Fibroblast of peridontal ligament (primary cell): ENCODE measurements around the gene CREB3L2.
"Not testable (repeated sequence)": the region's sequence is repeated elsewhere in the genome, so short reads cannot be mapped to it uniquely, and the experiment has no call there.

Source experiments
- DNase-seq: peaks from one replicate; pipeline ENCODE4 v3.0.0-alpha.2; 2010; ENCODE audit errors: extremely low read depth

Gene CREB3L2

DNA sequence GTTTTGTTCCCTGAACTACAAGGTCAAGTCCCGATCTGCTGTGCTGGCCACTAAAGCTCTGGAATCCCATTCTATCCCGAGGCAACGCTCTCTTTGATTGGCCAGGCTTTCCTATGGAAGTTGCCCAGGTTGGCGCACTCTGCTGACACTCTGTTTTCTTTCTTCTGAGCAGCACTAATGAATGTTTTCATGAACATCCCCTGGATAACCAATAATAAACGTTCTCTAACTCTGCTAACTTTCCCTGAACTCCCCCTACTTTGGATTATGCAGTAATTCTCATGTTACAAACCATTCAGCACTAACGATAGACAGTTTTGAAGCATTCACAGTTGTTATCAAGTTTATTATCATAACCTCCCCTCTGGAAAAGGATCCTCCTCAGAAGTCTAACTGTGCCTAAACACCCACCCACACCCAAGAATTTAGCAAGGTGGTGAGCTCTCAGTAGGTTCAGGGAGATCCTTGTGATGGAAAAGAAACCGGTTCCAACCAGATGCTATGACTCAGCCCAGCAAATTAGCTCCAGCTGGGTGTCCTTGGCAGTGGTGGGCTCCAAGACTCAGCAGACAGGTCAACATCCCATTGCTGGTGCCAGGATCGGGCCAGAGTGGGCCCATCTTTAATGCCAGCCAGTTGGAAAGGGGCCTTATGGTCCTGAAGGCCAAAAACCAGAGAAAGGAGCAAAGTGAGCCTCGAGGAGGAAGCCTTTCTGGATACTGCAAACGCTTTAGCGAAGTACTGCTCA, 68.4 kb downstream of the CREB3L2 start:
- peak; percentile 85 for DNase-seq

DNA sequence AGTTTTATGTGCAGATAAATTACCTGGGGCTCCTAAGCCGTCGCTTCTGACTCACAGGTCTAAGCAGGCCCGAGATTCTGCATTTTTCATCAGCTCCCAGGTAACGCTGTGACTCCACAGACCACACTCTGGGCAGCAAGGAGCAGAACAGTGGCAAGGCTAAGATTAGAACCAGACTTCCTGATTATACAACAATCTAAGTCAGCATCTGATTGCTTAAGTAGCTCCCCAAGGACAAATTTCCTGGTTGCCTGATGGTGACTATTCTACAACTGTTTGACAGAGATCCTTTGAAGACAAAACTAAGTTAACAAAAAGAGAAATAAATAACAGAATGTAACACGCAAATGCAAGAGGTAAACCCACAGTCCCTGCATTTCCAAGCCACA, 69.0 kb downstream of the CREB3L2 start:
- peak; percentile 93 for DNase-seq

DNA sequence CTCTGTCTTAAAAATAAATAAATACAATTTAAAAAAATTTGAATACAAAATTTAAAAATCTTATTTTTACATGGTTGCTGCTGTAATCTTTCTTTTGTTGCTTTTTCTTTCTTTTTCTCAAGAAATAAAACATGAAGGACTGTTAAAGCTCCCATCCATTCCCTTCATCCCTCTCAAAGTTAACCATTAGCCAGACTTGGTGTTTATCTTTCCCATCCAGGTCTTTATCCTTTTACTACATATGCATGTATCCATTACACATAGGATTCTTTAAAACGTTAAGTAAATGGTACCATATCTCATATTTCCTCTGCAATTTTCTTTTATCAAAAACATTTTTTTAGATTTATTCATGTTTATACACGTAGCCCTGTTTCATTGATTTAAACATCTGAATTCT, 70.1 kb downstream of the CREB3L2 start:
- no peak for DNase-seq

DNA sequence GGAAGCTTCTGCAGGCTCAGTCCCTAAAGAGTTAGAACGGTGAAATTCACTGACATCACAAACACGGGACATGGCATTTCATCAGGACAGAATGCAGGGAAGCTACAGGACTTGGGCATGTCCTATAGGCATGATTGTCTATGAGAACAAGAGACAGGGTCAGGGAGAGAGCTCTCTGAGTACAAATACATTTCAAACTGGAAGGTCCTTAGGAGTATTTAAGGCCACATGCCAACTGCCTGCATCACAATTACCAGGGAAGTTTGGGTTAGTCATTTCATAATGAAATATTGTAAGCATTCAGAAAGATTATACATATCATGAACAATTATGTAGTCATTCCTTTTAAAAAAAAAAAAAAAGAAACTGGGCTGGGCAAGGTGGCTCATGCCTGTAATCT, 71.3 kb downstream of the CREB3L2 start:
- peak; percentile 94 for DNase-seq

GRCh38 chr7:137928626-137929025, 73.3 kb downstream of the CREB3L2 start:
- no peak for DNase-seq

DNA sequence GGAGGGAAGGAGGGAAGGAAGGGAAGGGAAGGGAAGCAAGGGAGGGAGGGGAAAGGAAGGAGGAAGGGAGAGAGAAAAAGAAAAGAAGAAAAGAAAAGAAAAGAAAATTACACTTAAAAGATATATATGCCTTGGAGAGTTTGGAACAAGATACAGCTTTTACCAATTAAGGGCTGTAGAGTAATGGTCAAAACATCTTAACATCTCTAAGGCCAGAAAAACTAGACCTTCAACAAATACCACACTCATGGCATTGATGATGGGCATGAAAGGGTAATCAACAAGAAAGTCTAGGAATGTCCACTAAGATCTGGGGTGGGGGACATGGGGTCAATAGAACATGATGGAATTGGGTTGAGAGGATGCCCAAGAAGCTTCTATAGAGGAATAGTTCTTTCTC, 74.5 kb downstream of the CREB3L2 start:
- peak; percentile 62 for DNase-seq

DNA sequence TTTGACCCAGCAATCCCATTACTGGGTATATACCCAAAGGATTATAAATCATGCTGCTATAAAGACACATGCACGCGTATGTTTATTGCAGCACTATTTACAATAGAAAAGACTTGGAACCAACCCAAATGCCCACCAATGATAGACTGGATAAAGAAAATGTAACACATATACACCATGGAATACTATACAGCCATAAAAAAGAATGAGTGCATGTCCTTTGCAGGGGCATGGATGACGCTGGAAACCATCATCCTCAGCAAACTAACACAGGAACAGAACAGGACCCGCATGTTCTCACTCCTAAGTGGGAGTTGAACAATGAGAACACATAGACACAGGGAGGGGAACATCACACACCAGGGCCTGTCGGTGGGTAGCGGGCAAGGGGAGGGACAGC, 75.7 kb downstream of the CREB3L2 start:
- not testable (repeated sequence) for DNase-seq

DNA sequence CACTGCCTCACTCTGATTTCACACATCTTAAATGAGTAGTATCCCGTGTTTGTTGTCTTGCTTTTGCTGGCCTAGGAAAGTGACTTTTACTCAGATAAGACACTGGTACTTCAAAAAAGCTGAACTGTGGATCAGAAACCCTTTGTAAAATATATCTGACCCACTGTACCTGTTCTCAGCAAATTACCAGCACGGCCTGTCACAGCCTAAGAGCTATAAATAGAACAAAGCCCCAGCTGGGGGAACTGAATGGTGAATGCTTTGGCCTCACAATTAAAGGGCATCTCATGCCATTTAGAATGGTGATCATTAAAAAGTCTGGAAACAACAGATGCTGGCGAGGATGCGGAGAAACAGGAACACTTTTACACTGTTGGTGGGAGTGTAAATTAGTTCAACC, 76.1 kb downstream of the CREB3L2 start:
- no peak for DNase-seq

DNA sequence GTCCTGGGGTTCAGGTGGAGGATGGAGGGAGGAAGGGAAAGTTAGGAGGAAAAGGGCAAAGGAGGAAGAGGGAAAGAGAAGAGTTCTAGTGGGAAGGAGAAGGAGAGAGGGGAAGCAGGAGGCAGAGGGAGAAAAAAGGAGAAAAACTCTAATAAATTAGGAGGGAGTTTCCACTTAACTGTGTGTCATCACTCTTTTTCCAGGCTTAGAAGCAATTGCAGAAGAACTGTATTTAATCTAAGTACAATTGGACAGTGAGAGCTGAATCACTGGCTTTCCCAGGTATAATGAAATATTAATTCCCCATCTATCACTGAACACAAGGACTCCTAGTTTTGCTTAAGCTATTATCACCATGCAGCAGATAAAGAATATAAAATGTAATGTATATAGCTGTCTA, 76.8 kb downstream of the CREB3L2 start:
- DNase-seq, result no peak

GRCh38 chr7:137923380-137923779, 78.5 kb downstream of the CREB3L2 start:
- peak; percentile 56 for DNase-seq

GRCh38 chr7:137920637-137921399, 81.1 kb downstream of the CREB3L2 start:
- peak; percentile 85 for DNase-seq

DNA sequence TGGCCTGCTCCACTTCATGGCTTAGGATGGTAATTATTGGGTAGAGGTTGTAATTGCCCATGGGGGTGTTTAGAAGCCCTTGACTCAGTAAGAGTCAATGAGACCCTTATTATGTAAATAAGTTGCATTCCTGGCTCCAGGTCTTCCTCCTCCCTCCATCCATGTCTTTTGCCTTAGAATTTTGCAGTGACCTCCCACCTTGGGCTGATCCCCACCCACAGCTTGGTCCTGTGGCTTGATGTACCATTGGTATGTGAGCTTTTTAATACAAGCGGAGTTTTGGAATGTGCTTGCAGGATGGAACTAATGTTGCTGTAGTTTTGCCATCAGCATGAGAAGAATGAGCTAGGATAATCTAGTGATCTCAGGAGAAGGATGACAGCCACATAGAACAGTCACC, 81.9 kb downstream of the CREB3L2 start:
- DNase-seq, result no peak

DNA sequence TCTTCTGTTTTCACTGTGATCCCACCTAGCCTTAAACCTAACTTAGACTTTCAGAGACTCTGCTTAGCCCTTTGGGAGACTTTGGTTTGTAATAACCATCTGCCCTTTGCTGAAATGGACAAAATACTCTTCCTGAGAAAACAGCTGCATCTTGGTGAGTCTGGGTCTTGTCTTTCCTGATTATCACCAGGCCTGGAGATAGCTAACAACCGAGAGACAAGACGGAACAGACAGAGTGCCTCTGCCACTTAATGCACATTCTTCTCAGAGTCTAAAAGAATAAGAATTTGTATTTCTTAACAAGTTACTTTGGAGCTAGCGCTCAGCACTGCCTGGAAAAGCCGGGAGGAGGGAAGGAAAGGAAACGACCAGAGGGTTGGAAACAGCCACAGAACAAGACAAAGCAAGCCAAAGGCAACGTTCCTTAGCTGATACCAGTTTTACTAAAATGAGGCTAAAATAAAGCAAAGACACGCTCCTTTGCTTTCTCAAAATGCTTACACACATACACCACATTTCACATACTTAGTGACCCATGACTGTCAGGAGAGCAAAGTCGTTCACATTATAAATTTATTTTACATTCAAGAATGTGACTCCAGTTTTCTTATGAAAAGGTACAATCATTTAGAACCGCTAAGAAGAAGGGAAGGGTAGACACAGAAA, 84.8 kb downstream of the CREB3L2 start:
- DNase-seq, result no peak

DNA sequence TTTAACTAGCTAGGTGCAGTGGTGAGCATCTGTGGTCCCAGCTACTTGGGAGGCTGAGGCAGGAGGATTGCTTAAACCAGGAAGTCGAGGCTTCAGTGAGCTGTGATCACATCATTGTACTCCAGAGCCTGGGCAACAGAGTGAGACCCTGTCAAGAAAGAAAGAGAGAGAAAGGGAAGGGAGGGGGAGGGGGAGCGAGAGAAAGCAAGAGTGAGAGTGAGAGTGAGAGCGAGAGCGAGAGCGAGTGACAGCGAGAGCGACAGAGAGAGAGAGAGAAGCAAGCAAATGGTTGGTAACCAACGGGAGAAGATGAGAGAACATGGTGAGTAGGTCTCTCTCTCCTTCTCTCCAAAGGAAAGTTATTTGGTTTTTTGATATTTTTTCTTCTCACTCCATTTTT, 85.3 kb downstream of the CREB3L2 start:
- no peak for DNase-seq

DNA sequence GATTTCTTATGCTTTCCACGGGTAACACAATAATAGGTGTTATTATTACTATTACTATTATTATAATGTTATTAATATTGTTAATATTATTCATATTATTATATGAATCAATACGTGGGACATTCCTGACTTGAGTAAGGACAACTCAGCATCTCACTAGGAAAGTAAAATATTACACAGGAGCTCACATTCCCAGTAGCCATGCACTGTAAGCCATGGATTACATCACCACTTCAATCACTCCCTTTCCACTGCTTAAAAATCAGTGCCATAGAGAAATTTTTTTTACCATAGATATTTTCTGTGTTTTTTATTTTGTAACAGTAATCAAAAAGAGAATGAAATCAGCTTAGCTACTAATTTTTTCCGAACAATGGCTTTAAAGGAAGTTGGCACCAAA, 86.6 kb downstream of the CREB3L2 start:
- no peak for DNase-seq

GRCh38 chr7:137913985-137914384, 87.9 kb downstream of the CREB3L2 start:
- no peak for DNase-seq

- DNase-seq, result peak; percentile 32
Measured at GRCh38 chr7:137909042-137909441, 92.8 kb downstream of the CREB3L2 start.

- DNase-seq, result no peak
Measured at GRCh38 chr7:137908106-137908505, 93.8 kb downstream of the CREB3L2 start.

DNA sequence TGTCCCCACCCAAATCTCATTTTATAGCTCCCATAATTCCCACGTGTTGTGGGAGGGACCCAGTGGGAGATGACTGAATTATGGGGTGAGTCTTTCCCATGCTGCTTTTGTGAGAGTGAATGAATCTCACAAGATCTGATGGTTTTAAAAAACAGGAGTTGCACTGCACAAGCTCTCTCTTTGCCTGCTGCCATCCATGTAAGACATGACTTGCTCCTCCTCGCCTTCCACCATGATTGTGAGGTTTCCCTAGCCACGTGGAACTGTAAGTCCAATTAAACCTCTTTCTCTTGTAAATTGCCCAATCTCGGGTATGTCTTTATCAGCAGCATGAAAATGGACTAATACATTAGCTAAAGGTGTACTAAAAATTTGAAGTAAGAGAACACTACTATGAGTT, 95.2 kb downstream of the CREB3L2 start:
- DNase-seq, result not testable (repeated sequence)

- DNase-seq, result no peak
Measured at GRCh38 chr7:137904833-137905232, 97.1 kb downstream of the CREB3L2 start.

GRCh38 chr7:137903382-137904169, 98.3 kb downstream of the CREB3L2 start:
- peak; percentile 85 for DNase-seq

GRCh38 chr7:137900137-137900536, 101.7 kb downstream of the CREB3L2 start:
- no peak for DNase-seq
